HPDE6-E6E7 (cell line): ENCODE measurements around the gene FUS.

Experiments used
- DNase-seq: peaks from one replicate; pipeline ENCODE4 v3.0.0; 2011; ENCODE audit warnings: missing footprints; ENCODE audit errors: extremely low spot score

FUS gene

DNA sequence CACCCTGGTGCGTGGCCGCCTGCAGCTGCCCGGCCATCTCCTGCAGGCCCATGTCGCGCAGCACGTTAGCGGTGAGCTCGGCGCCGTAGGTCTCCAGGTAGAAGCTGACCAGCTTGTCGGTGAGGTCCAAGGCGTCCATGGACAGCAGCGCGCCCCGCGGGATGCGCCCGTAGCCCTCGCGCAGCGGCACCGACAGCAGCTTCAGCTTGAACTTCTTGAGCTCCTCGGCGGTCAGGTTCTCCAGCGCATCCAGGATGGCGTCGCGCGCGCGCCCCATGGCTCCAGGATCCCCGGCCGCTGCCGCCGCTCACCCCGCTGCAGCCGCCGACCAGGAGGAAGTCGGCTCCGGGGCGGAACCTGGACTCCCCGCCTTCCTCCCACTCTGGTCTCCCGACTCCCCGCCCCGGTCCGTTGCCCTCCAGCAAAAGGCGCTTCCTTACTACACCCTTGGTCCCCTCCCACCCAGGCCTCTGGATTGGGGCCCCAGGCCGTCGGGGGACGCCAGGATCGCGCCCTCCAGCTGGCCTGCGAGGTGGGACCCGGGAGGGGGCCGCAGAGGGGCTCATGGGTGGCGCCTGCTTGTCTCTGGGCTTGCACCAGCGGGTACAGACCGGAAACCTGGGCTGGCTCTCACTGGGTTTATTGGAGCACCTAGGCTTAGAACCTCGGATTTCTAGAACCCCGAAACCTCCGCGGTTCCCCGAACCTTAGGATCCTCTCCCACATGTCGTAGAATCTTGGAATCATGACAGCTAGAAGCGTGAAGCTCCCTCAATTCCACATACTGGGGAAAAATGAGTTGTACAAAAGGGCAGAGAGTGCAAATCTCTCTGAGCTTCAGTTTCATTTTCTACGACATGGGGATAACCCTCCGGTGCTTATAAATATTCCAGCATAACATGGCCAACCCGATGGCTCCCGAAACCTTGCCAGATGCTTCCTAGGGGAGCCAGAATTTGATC is 22.8 kb downstream of the FUS start, which contains the start of gene PYCARD:
Gene PYCARD, minus strand, starts transcription at position 347 of the 962 bp plus-strand sequence. Its CDS starts 70 bp downstream, at position 277.
- peak; percentile 54 for DNase-seq

GRCh38 chr16:31204871-31205666 is 25.1 kb downstream of the FUS start:
- DNase-seq = no peak

- no peak for DNase-seq
Observed at GRCh38 chr16:31206776-31207175, 26.8 kb downstream of the FUS start.

DNA sequence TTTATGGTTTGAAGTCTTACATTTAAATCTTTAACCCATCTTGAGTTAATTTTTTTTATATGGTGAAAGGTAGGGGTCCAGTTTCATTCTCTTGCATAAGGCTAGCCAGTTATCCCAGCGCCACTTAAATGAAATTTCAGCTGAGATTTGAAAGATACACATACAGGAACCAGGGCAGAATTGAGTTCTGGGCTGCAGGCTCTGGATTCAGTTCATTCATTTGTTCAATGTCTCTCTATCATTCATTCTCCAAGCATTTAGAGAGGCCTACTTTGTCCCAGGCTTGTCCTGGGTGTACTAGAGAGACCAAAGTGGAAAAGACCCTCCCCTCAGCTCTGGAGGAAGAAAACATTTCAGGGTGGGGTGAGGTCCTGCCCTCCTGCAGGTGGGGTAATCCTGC is 33.4 kb downstream of the FUS start:
- no peak for DNase-seq

- DNase-seq = no peak
Observed at GRCh38 chr16:31213877-31214707, 34.2 kb downstream of the FUS start, which contains the start of gene TRIM72. TRIM72 (plus strand) TSS chr16:31214119; CDS start chr16:31214739, 620 bp downstream.

- DNase-seq = no peak
Observed at GRCh38 chr16:31214708-31215286, 34.9 kb downstream of the FUS start.

GRCh38 chr16:31215287-31216162 is 35.6 kb downstream of the FUS start:
- DNase-seq = peak; percentile 58

GRCh38 chr16:31216422-31217135 is 36.6 kb downstream of the FUS start, which contains the start of gene PYDC1:
PYDC1 (minus strand) TSS chr16:31217135; CDS start chr16:31217028, 107 bp downstream.
- no peak for DNase-seq

- no peak for DNase-seq
Observed at GRCh38 chr16:31217136-31217530, 37.2 kb downstream of the FUS start.

GRCh38 chr16:31219154-31219741 is 39.3 kb downstream of the FUS start:
- DNase-seq = no peak

DNA sequence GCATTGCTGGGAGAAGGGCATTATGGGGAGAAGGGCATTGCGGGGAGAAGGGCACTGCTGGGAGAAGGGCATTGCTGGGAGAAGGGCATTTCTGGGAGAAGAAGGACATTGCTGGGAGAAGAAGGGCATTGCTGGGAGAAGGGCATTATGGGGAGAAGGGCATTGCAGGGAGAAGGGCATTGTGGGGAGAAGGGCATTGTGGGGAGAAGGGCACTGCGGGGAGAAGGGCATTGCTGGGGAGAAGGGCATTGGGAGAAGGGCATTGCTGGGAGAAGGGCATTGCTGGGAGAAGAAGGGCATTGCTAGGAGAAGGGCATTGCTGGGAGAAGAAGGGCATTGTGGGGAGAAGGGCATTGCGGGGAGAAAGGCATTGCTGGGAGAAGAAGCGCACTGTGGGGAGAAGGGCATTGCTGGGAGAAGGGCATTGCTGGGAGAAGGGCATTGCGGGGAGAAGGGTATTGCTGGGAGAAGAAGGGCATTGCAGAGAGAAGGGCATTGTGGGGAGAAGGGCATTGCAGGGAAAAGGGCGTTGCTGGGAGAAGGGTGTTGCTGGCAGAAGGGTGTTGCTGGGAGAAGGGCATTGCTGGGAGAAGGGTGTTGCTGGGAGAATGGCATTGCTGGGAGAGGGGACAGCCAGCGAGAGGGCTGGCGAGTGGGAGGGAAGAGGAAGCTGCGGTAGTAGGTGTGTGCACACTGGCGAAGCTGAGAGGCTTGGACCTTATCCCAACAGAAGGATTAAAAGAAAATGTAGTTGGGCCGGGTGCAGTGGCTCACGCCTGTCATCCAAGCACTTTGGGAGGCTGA is 41.6 kb downstream of the FUS start:
- no peak for DNase-seq

GRCh38 chr16:31223044-31223443 is 43.1 kb downstream of the FUS start:
- DNase-seq = no peak

DNA sequence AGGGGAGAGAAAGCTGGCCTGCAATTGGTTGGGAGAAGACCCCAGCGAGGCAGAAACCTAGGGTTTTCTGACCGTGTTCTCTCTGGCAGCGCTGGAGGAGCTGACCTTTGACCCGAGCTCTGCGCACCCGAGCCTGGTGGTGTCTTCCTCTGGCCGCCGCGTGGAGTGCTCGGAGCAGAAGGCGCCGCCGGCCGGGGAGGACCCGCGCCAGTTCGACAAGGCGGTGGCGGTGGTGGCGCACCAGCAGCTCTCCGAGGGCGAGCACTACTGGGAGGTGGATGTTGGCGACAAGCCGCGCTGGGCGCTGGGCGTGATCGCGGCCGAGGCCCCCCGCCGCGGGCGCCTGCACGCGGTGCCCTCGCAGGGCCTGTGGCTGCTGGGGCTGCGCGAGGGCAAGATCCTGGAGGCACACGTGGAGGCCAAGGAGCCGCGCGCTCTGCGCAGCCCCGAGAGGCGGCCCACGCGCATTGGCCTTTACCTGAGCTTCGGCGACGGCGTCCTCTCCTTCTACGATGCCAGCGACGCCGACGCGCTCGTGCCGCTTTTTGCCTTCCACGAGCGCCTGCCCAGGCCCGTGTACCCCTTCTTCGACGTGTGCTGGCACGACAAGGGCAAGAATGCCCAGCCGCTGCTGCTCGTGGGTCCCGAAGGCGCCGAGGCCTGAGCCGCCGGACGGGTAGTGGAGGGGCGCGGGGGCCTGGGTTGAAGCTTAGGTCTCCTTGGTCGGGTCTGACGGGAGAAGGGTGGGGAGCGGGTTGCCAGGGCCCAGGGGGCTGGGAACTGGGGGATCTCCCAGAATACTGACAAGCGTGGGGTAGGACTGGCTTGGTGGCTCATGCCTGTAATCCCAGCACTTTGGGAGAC is 44.4 kb downstream of the FUS start:
- no peak for DNase-seq

DNA sequence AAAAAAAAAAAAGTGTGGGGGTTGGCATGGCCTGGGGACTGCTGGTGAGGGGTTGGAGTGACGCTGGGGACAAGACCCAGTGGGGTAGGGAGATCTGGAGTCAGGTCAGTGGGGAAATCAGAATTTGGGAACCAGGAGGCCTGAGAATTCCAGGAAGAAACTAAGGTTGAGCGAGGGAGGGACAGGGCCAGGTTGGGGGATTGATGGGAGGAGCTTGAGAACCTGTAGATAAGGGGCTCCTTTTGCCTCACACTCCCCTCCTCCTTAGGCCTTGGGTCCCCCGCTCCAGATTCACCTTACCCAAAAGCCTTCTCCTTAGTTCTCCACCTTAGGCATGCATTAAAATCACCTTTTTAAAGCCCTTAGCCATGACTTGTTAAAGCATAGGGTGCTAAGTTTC is 45.3 kb downstream of the FUS start:
- DNase-seq = no peak

GRCh38 chr16:31228206-31228605 is 48.3 kb downstream of the FUS start:
- no peak for DNase-seq

DNA sequence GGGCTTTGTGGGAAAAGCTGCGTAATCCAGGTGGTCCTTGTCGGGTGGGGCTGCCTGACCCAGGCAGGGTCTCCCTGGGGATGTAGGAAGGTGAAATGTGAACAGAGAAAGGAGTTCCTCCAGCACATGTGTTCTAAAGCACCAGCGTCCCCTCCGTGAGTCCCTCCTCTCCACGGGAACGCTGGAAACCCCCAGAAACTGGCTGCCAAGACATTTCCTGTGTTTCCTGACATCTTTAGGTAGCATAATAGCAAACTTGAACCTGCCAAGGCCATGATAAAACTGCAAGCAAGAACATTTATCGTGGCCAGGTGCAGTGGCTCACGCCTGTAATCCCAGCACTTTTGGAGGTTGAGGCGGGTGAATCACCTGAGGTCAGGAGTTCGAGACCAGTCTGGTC is 49.6 kb downstream of the FUS start:
- DNase-seq = no peak

- no peak for DNase-seq
Observed at GRCh38 chr16:31238041-31238440, 58.1 kb downstream of the FUS start.
